K562 (cell line): ENCODE measurements around the gene IMP4. TPM values are rescaled to one million over a fixed set of nuclear protein-coding genes. Genes with fewer than 3 reads are reported as not detected.

Source experiments
- ATAC-seq: fragments of 200-7000 bp; cut with Tn5 transposase; 3 replicates; pipeline ENCODE4 v1.9.1; 2020; ENCODE audit warnings: moderate library complexity
- BruUV-seq: library from RNA; stranded (reverse); fragments of 400-500 nt; replicated peaks from 2 replicates; lab custom pipeline; 2021; lab: Mats Ljungman, UMichigan
- CTCF ChIA-PET: fragments of 300-600 bp; formaldehyde crosslinking; extraction: SDS; loops from one replicate; lab custom pipeline; 2021; ENCODE audit warnings: low intra/inter-chr PET ratio; lab: Yijun Ruan, JAX
- POLR2A ChIA-PET: fragments of 300-600, 350-650 bp; sonication (Branson Sonifier 250); formaldehyde crosslinking; extraction: SDS; loops from one replicate; lab custom pipeline; 2021; ENCODE audit warnings: antibody characterized with exemption, inconsistent platforms; lab: Yijun Ruan, JAX
- DNase-seq, 4 experiments: peaks; one replicate each; pipeline versions ENCODE4 v3.0.0 to v3.0.0-alpha.2; 2011 to 2018; ENCODE audit warnings: low spot score in 3 of 4, mixed read lengths in 3 of 4; ENCODE audit errors: extremely low read depth in 1 of 4
- FAIRE-seq: peaks from 2 replicates; lab custom pipeline; 2011; peaks lifted over from hg19 to GRCh38; lab: Jason Lieb, UNC
- H2AFZ ChIP-seq: 2 replicates; pipeline ENCODE4 v1.6.0; 2011; ENCODE audit warnings: low read depth, low read length, control low read depth, inconsistent platforms
- H3K27ac ChIP-seq: fragments of 200-600 bp; 3 replicates; pipeline ENCODE4 v1.8.0; 2011; ENCODE audit warnings: low read depth, mild to moderate bottlenecking, control low read depth, inconsistent platforms, low read length, moderate library complexity, mixed read lengths; ENCODE audit errors: extremely low read depth
- H3K27me3 ChIP-seq, 2 experiments: fragments of 300-600 bp in 1 of 2; 2 replicates in 1 of 2; 3 replicates in 1 of 2; pipeline versions ENCODE4 v1.6.0 to v1.8.0; 2011; ENCODE audit warnings: inconsistent platforms in 2 of 2, low read length in 2 of 2, mild to moderate bottlenecking in 1 of 2, mixed read lengths in 1 of 2, moderate library complexity in 1 of 2; ENCODE audit not compliant: control insufficient read depth in 2 of 2, insufficient read depth in 2 of 2
- H3K36me3 ChIP-seq: fragments of 300-600 bp; 3 replicates; pipeline ENCODE4 v1.8.0; 2011; ENCODE audit warnings: mild to moderate bottlenecking, low read length, inconsistent platforms; ENCODE audit not compliant: control insufficient read depth, insufficient read depth
- H3K4me1 ChIP-seq, 2 experiments: fragments of 200-600 bp in 1 of 2; replicated peaks in 1 of 2; 2 replicates in 1 of 2; 3 replicates in 1 of 2; pipeline versions ENCODE4 v1.5.1 to v1.8.0; 2011; ENCODE audit warnings: inconsistent platforms in 2 of 2, low read length in 2 of 2, mild to moderate bottlenecking in 1 of 2, mixed read lengths in 1 of 2, moderate library complexity in 1 of 2; ENCODE audit not compliant: control insufficient read depth in 2 of 2, insufficient read depth in 2 of 2
- H3K4me2 ChIP-seq: 2 replicates; pipeline ENCODE4 v1.6.1; 2011; ENCODE audit warnings: low read length, control low read depth, inconsistent platforms, mixed read lengths; ENCODE audit not compliant: insufficient read depth
- H3K4me3 ChIP-seq: fragments of 200-600 bp; sonication (generic), shearing (Covaris generic); 2 replicates; pipeline ENCODE4 v1.5.1; 2016; ENCODE audit warnings: control low read depth, inconsistent platforms
- H3K79me2 ChIP-seq: fragments of 200-600 bp; 3 replicates; pipeline ENCODE4 v1.8.0; 2011; ENCODE audit warnings: low read length, inconsistent platforms; ENCODE audit not compliant: control insufficient read depth, insufficient read depth
- H3K9ac ChIP-seq, 2 experiments: 2 replicates each; pipeline versions ENCODE4 v1.6.0 to v1.6.1; 2011; ENCODE audit warnings: low read depth in 2 of 2, low read length in 2 of 2, control low read depth in 1 of 2, inconsistent platforms in 1 of 2, mild to moderate bottlenecking in 1 of 2, mixed read lengths in 1 of 2; ENCODE audit not compliant: insufficient read depth in 1 of 2
- H3K9me1 ChIP-seq: one replicate; pipeline ENCODE4 v1.6.0; 2011; ENCODE audit warnings: inconsistent platforms, mild to moderate bottlenecking, low read length, moderate library complexity; ENCODE audit not compliant: control insufficient read depth, insufficient read depth
- H3K9me3 ChIP-seq: replicated peaks from 2 replicates; pipeline ENCODE4 v1.5.1; 2011; ENCODE audit warnings: low read depth, low read length, inconsistent platforms; ENCODE audit not compliant: control insufficient read depth, insufficient read depth
- H4K20me1 ChIP-seq: replicated peaks from 2 replicates; pipeline ENCODE4 v1.6.1; 2011; ENCODE audit warnings: low read length, inconsistent platforms, mixed read lengths; ENCODE audit not compliant: control insufficient read depth, insufficient read depth
- HDAC8 ChIP-seq: fragments of 450-650 bp; IDR thresholded peaks from 2 replicates; pipeline ENCODE4 v1.6.1; 2016; ENCODE audit warnings: mild to moderate bottlenecking, missing genetic modification characterization, moderate library complexity, missing compliant biosample characterization
- PKNOX1 ChIP-seq: fragments of 450-650 bp; IDR thresholded peaks from 2 replicates; pipeline ENCODE4 v1.6.1; 2016
- POLR2G ChIP-seq: fragments of 200-400 bp; formaldehyde crosslinking; IDR thresholded peaks from 2 replicates; pipeline ENCODE4 v1.6.1; 2017; ENCODE audit warnings: low read depth, mild to moderate bottlenecking, antibody characterized with exemption, low read length, moderate library complexity
- PURB ChIP-seq: sonication (generic); formaldehyde crosslinking; IDR thresholded peaks from 2 replicates; pipeline ENCODE4 v1.9.0; 2021; ENCODE audit warnings: low read depth, mild to moderate bottlenecking, missing genetic modification reagents
- WGBS: fragments of 100-300 bp; shearing (Covaris generic); methylation state at CpG from one replicate; pipeline ENCODE4 v1.1.6; 2016; ENCODE audit warnings: low coverage, mixed read lengths; ENCODE audit not compliant: insufficient coverage; ENCODE audit errors: missing lambda C conversion rate; 5-methylcytosine and 5-hydroxymethylcytosine counted together
- in situ Hi-C: fragments of 300-500 bp; cut with MboI; formaldehyde crosslinking; loops from 4 replicates; pipeline ENCODE4 v1.15.0; 2018; ENCODE audit warnings: inconsistent platforms, mixed read lengths
- intact Hi-C: fragments of 100-400 bp; cut with micrococcal nuclease; formaldehyde crosslinking; loops from 2 replicates; pipeline ENCODE4 v1.14.2; 2022
- polyA plus RNA-seq, 8 experiments: library from polyadenylated mRNA; depleted of rRNA in 4 of 8; stranded (reverse) in 5 of 8; unstranded in 3 of 8; fragments of >200 nt; fragmentation: Nextera tagmentation in 2 of 8; fragmentation: Illumina TruSeq in 1 of 8; extraction: Ambion mirVana in 2 of 8; extraction: Trizol in 1 of 8; gene quantifications; 2 replicates each; pipeline versions ENCODE4 v1.2.1 to v1.2.3, GENCODE V29; 2011 to 2014; ENCODE audit warnings: inconsistent platforms in 1 of 8, missing spikeins in 1 of 8
- total RNA-seq, 7 experiments: library from RNA; depleted of rRNA in 6 of 7; stranded (reverse); fragments of >200 nt in 6 of 7; fragmentation: Illumina TruSeq in 2 of 7; extraction: Trizol in 2 of 7; gene quantifications; 2 replicates each; pipeline versions ENCODE4 v1.2.1 to v1.2.3, GENCODE V29; 2011 to 2021; ENCODE audit warnings: low replicate concordance in 1 of 7

Gene IMP4
- total and polyA plus RNA-seq, 9 of the 15 experiments (the other 6 are each of a cell fraction or from before 2014, with no cell fraction given), result 35.4 to 209 (median 100.0) TPM

GRCh38 chr2:130351711-130352110 lies 9.0 kb downstream of the IMP4 start:
- intact Hi-C loops, result no loop called here
- TF ChIP-seq PKNOX1, result peak; percentile 34; the same call in 1 of the 2 replicates
- TF ChIP-seq PURB (CRISPR knock-in tag), result no peak
- 0 out of 2 replicates have a peak, but pooled peaks have one; percentile 36 for TF ChIP-seq POLR2G
- TF ChIP-seq HDAC8 (tag), result no peak
- Histone ChIP-seq H3K27ac (no peak overlapping the region), H3K4me3 (no peak overlapping the region), H3K9ac (peak overlapping the region in 1 of 2 experiments; percentile 79; a peak in 2 of 4 replicates), H3K4me2 (no peak overlapping the region), H3K36me3 (peaks cover 28% of the 10 kb centered on the region), H3K79me2 (peaks cover 14% of the 10 kb centered on the region), H3K9me1 (no peaks in the 10 kb centered on the region), H2AFZ (no peak overlapping the region), H3K27me3 (no peaks in the 10 kb centered on the region), H4K20me1 (no peaks in the 10 kb centered on the region), H3K9me3 (no peaks in the 10 kb centered on the region), H3K4me1 (peaks cover 5 to 28% of the 10 kb centered on the region in 2 experiments; a peak in 4 of 5 replicates)
- ATAC-seq (no peak), FAIRE-seq (no peak), DNase-seq (no peak)
- in situ Hi-C loops, result no loop called here
- POLR2A ChIA-PET, result interaction anchor here (0.5 to 5.4 kb wide), 3 partner anchors 7 to 170 kb away, joined by 3 to 63 read pairs (median 3); partner anchors contain the start of genes IMP4 and SMPD4
- CTCF ChIA-PET, result no interaction called here
- BruUV-seq, result no TSS peak
- 67% methylated on average over 4 of the region's 7 CpGs for WGBS
